SK-N-SH (cell line): ENCODE measurements around the gene MGA.

Experiments used
- TF ChIP-seq, protein P1 (sequence below): IDR thresholded peaks from 2 replicates; pipeline ENCODE4 v1.4.0; 2012; ENCODE audit warnings: low read depth, borderline replicate concordance
- TF ChIP-seq, protein P2 (sequence below): fragments of 150-350 bp; IDR thresholded peaks from 2 replicates; pipeline ENCODE4 v1.6.1; 2017; ENCODE audit warnings: antibody characterized with exemption, low read length, low read depth, borderline replicate concordance

DNA sequence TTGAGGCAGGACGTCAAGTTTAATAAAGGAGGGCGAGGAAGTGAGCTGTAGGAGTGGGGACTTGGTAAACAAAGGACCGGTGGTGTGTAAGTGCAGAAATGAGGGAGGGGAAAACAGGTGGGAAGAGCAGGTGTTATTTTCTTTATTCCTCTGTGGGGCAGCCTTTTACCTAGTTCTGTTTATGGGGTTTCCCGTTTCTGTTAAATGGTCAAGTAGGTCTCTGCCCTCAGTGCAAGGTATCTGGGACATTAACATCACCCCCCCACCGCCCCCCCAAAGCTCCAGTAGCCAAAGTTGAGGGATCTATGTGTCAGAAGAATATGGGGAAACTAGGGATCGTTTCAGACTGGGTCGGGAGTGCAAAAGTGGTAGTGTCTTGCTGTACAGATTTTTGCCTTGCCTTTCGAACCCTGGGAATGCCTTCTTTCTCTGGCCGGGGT lies 893 bp downstream of the MGA start:
- TF ChIP-seq, protein P1, sequence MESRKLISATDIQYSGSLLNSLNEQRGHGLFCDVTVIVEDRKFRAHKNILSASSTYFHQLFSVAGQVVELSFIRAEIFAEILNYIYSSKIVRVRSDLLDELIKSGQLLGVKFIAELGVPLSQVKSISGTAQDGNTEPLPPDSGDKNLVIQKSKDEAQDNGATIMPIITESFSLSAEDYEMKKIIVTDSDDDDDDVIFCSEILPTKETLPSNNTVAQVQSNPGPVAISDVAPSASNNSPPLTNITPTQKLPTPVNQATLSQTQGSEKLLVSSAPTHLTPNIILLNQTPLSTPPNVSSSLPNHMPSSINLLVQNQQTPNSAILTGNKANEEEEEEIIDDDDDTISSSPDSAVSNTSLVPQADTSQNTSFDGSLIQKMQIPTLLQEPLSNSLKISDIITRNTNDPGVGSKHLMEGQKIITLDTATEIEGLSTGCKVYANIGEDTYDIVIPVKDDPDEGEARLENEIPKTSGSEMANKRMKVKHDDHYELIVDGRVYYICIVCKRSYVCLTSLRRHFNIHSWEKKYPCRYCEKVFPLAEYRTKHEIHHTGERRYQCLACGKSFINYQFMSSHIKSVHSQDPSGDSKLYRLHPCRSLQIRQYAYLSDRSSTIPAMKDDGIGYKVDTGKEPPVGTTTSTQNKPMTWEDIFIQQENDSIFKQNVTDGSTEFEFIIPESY = no peak
- TF ChIP-seq, protein P2, sequence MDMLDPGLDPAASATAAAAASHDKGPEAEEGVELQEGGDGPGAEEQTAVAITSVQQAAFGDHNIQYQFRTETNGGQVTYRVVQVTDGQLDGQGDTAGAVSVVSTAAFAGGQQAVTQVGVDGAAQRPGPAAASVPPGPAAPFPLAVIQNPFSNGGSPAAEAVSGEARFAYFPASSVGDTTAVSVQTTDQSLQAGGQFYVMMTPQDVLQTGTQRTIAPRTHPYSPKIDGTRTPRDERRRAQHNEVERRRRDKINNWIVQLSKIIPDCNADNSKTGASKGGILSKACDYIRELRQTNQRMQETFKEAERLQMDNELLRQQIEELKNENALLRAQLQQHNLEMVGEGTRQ = no peak
